ENCODE results near the gene PLD1. TPM values are rescaled to one million over a fixed set of nuclear protein-coding genes. Genes with fewer than 3 reads are reported as not detected.

PLD1 gene
- total RNA-seq, 4 donors from 2014 or later = 7.0 to 17.1 (median 13.6) TPM

GRCh38 chr3:171731691-171732090 lies 78.6 kb downstream of the PLD1 start:
- peaks cover 3 to 25% of the 10 kb centered on the region in 2 donors for H3K36me3 ChIP-seq
- no peak overlapping the region for H3K4me3 ChIP-seq
- no peaks in the 10 kb centered on the region for H3K9me3 ChIP-seq
- no peak overlapping the region for H3K27ac ChIP-seq
- WGBS, 2 donors (ENCODE audit: low coverage in 1 of 2) = 94% methylated on average over 3 of the region's 4 CpGs; no CpG with 5 or more reads in 1 of the 2 donors
- TF ChIP-seq POLR2A (IDR thresholded peaks at IDR 0.05) = no peak
- TF ChIP-seq POLR2AphosphoS5 (IDR thresholded peaks at IDR 0.05) = no peak
- TF ChIP-seq CTCF (IDR thresholded peaks at IDR 0.05) = no peak
- no peak for TF ChIP-seq EP300 (IDR thresholded peaks at IDR 0.05)
- H3K27me3 ChIP-seq = no peaks in the 10 kb centered on the region
- ATAC-seq = no peak
- H3K4me1 ChIP-seq = peaks cover 0 to 21% (median 0%) of the 10 kb centered on the region in 3 donors

DNA sequence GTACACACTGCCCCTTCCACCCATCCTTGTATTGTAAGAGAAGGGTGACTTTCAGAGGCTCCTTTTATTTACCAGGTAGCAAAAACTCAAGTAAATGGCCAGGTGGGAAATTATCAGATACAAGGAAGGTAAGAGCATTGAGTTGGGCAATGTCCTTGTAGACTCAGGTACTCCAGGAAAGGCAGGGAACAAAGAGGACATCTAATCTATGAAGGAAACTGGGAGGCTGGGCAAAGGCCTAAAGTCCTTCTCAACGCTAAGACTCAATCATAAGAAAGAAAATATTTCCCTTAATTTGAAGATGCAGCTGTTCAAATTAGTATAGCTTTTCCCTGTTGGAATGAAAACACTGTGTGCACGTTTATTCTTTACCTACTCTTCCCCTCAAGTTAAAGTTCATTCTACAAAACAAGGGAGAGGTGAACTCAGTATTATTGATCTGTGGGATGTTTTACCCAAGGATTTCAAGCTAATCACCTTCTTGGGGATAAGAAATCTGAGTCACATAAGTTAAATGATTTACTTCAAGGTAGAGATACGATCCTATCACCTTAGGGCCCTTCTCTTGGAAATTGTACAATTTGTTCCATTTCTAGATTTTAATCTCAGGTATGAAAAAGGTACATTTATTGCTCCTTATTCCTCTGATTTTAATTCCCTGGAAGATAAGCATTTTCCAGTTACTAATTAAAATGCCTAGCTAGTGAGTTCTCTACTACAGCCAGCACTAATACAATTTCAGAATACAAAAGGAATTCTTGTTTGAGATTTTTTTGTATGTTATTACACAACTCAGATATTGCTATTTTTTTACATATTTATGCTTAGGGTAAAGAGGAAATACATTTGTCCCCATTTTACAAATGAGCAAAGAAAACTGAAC lies 80.6 kb downstream of the PLD1 start:
- no peak overlapping the region for H3K27ac ChIP-seq
- no peak for ATAC-seq
- H3K4me1 ChIP-seq = peaks cover 0 to 20% (median 0%) of the 10 kb centered on the region in 3 donors
- H3K36me3 ChIP-seq = peaks cover 3 to 31% of the 10 kb centered on the region in 2 donors
- H3K9me3 ChIP-seq = no peaks in the 10 kb centered on the region
- no peaks in the 10 kb centered on the region for H3K27me3 ChIP-seq
- 88 to 100% methylated on average over 2 to 3 of the region's 3 CpGs for WGBS, 2 donors (ENCODE audit: low coverage in 1 of 2)
- H3K4me3 ChIP-seq = no peak overlapping the region
- no peak for TF ChIP-seq EP300 (IDR thresholded peaks at IDR 0.05)
- no peak for TF ChIP-seq POLR2A (IDR thresholded peaks at IDR 0.05)
- no peak for TF ChIP-seq CTCF (IDR thresholded peaks at IDR 0.05)
- no peak for TF ChIP-seq POLR2AphosphoS5 (IDR thresholded peaks at IDR 0.05)

- WGBS, 2 donors (ENCODE audit: low coverage in 1 of 2) = 72 to 76% methylated on average over 3 of the region's 3 CpGs
- ATAC-seq = no peak
- H3K27ac ChIP-seq = no peak overlapping the region
- peaks cover 0 to 51% of the 10 kb centered on the region in 2 donors for H3K36me3 ChIP-seq
- no peaks in the 10 kb centered on the region for H3K9me3 ChIP-seq
- no peaks in the 10 kb centered on the region for H3K27me3 ChIP-seq
- H3K4me3 ChIP-seq = no peak overlapping the region
- H3K4me1 ChIP-seq = peaks cover 0 to 11% (median 0%) of the 10 kb centered on the region in 3 donors
- TF ChIP-seq POLR2A (IDR thresholded peaks at IDR 0.05) (no peak), CTCF (IDR thresholded peaks at IDR 0.05) (no peak), POLR2AphosphoS5 (IDR thresholded peaks at IDR 0.05) (no peak), EP300 (IDR thresholded peaks at IDR 0.05) (no peak)
These were observed 83.0 kb downstream of the PLD1 start for GRCh38 chr3:171727288-171727687.

- Histone ChIP-seq H3K27me3 (no peaks in the 10 kb centered on the region), H3K4me1 (no peaks in the 10 kb centered on the region), H3K4me3 (no peak overlapping the region), H3K27ac (no peak overlapping the region), H3K9me3 (no peaks in the 10 kb centered on the region), H3K36me3 (peaks cover 0 to 16% of the 10 kb centered on the region in 2 donors)
- no peak for ATAC-seq
- TF ChIP-seq POLR2A (IDR thresholded peaks at IDR 0.05) (no peak), EP300 (IDR thresholded peaks at IDR 0.05) (no peak), CTCF (IDR thresholded peaks at IDR 0.05) (no peak), POLR2AphosphoS5 (IDR thresholded peaks at IDR 0.05) (no peak)
- 88 to 93% methylated on average over 3 to 4 of the region's 4 CpGs for WGBS, 2 donors (ENCODE audit: low coverage in 1 of 2)
These were observed 91.6 kb downstream of the PLD1 start for GRCh38 chr3:171718493-171719185.

Data from gastroesophageal sphincter (tissue), 4 donors.